B cell (primary cell): Measurements from ENCODE around the gene UBAC2. TPM values are rescaled to one million over a fixed set of nuclear protein-coding genes. Genes with fewer than 3 reads are reported as not detected.

Experiments
- ATAC-seq: fragments of 200-7000 bp; cut with Tn5 transposase; one replicate; pipeline ENCODE4 v1.10.0; 2021; ENCODE audit warnings: low read depth, mild to moderate bottlenecking, moderate number of reproducible peaks, moderate library complexity
- CTCF ChIA-PET: fragments of 350-600 bp; sonication (Branson Sonifier 250); formaldehyde crosslinking; loops from one replicate; lab custom pipeline; 2021; ENCODE audit warnings: antibody characterized with exemption, inconsistent platforms; lab: Charles Lee
- POLR2A ChIA-PET: fragments of 350-600 bp; sonication (Branson Sonifier 250); formaldehyde crosslinking; loops from one replicate; lab custom pipeline; 2021; ENCODE audit warnings: antibody characterized with exemption; lab: Charles Lee
- DNase-seq: peaks from one replicate; pipeline ENCODE4 v3.0.0; 2013
- H2AFZ ChIP-seq: 2 replicates; pipeline ENCODE4 v1.6.1; 2012; ENCODE audit warnings: mild to moderate bottlenecking, low read depth, low read length; ENCODE audit not compliant: insufficient read depth, poor library complexity, severe bottlenecking
- H3K27ac ChIP-seq, 2 donors: 1 replicate in 1 of 2; 2 replicates in 1 of 2; pipeline ENCODE4 v1.5.1; 2012 to 2013; ENCODE audit warnings: low read length in 2 of 2, mild to moderate bottlenecking in 2 of 2, moderate library complexity in 1 of 2
- H3K27me3 ChIP-seq, 4 experiments: fragments of 200-600 bp in 1 of 4; sonication (generic) in 1 of 4; replicated peaks in 1 of 4; 1 replicate in 2 of 4; 2 replicates in 2 of 4; pipeline versions ENCODE4 v1.6.1 to v1.7.0; 2013 to 2016; ENCODE audit warnings: low read length in 3 of 4, mild to moderate bottlenecking in 2 of 4, mixed read lengths in 1 of 4, moderate library complexity in 1 of 4; ENCODE audit not compliant: insufficient read depth in 4 of 4, control insufficient read depth in 3 of 4; ENCODE audit errors: control extremely low read depth in 1 of 4
- H3K36me3 ChIP-seq, 2 experiments: replicated peaks in 1 of 2; 1 replicate in 1 of 2; 2 replicates in 1 of 2; pipeline versions ENCODE4 v1.6.1 to v1.7.1; 2013; ENCODE audit warnings: low read length in 1 of 2; ENCODE audit not compliant: insufficient read depth in 2 of 2, control insufficient read depth in 1 of 2; ENCODE audit errors: control extremely low read depth in 1 of 2, extremely low read depth in 1 of 2
- H3K4me1 ChIP-seq, 2 donors: fragments of 200-600 bp in 1 of 2; sonication (generic) in 1 of 2; 1 replicate in 1 of 2; 2 replicates in 1 of 2; pipeline versions ENCODE4 v1.5.1 to v1.6.1; 2013 to 2017; ENCODE audit warnings: low read length in 2 of 2; ENCODE audit not compliant: control insufficient read depth in 2 of 2, insufficient read depth in 2 of 2
- H3K4me2 ChIP-seq: replicated peaks from 2 replicates; pipeline ENCODE3; 2012; ENCODE audit warnings: mild to moderate bottlenecking, low read depth, low read length; ENCODE audit not compliant: poor library complexity, severe bottlenecking
- H3K4me3 ChIP-seq, 5 experiments: fragments of 200-600 bp in 1 of 5; sonication (generic) in 1 of 5; 1 replicate in 3 of 5; 2 replicates in 2 of 5; pipeline versions ENCODE4 v1.5.1 to v1.7.0; 2011 to 2016; ENCODE audit warnings: low read length in 4 of 5, mild to moderate bottlenecking in 4 of 5, low read depth in 2 of 5, control low read depth in 1 of 5, moderate library complexity in 1 of 5; ENCODE audit not compliant: insufficient read depth in 1 of 5; ENCODE audit errors: control extremely low read depth in 1 of 5, extremely low read depth in 1 of 5
- H3K79me2 ChIP-seq: fragments of 200-600 bp; sonication (generic); one replicate; pipeline ENCODE4 v1.6.0; 2016; ENCODE audit warnings: low read length; ENCODE audit not compliant: control insufficient read depth, insufficient read depth
- H3K9ac ChIP-seq: fragments of 200-600 bp; sonication (generic); 2 replicates; pipeline ENCODE4 v1.6.1; 2017; ENCODE audit warnings: mild to moderate bottlenecking, low read length, moderate library complexity
- H3K9me3 ChIP-seq, 3 donors: one replicate each; pipeline versions ENCODE4 v1.6.1 to v1.7.1; 2013; ENCODE audit warnings: low read length in 2 of 3; ENCODE audit not compliant: control insufficient read depth in 2 of 3, insufficient read depth in 1 of 3; ENCODE audit errors: control extremely low read depth in 1 of 3
- H4K20me1 ChIP-seq: 2 replicates; pipeline ENCODE4 v1.6.0; 2012; ENCODE audit warnings: mild to moderate bottlenecking, low read length; ENCODE audit not compliant: insufficient read depth, control insufficient read depth, poor library complexity, severe bottlenecking
- H3K27ac Mint-ChIP-seq: one replicate; pipeline ENCODE4 v1.8.0; 2021; ENCODE audit warnings: mixed read lengths
- H3K27me3 Mint-ChIP-seq: one replicate; pipeline ENCODE4 v1.8.0; 2021; ENCODE audit warnings: mixed read lengths
- H3K4me1 Mint-ChIP-seq: one replicate; pipeline ENCODE4 v1.8.0; 2021; ENCODE audit warnings: mixed read lengths
- H3K4me3 Mint-ChIP-seq: one replicate; pipeline ENCODE4 v1.8.0; 2021; ENCODE audit warnings: mixed read lengths
- H3K9me3 Mint-ChIP-seq: one replicate; pipeline ENCODE4 v1.8.0; 2022; ENCODE audit warnings: mixed read lengths; ENCODE audit not compliant: insufficient read depth
- CTCF ChIP-seq: fragments of 200-600 bp; IDR thresholded peaks from one replicate; pipeline ENCODE4 v1.8.0; 2022; ENCODE audit warnings: antibody characterized with exemption, mild to moderate bottlenecking
- EZH2 ChIP-seq: IDR thresholded peaks from 2 replicates; pipeline ENCODE4 v1.6.1; 2012; ENCODE audit warnings: borderline replicate concordance, low read depth, mild to moderate bottlenecking, moderate library complexity, low read length; ENCODE audit not compliant: insufficient read depth, poor library complexity, severe bottlenecking
- WGBS: methylation state at CpG from one replicate; pipeline ENCODE4 v1.1.5; 2013; ENCODE audit warnings: missing lambda C conversion rate; ENCODE audit not compliant: insufficient coverage; 5-methylcytosine and 5-hydroxymethylcytosine counted together
- intact Hi-C: fragments of 100-400 bp; cut with micrococcal nuclease; formaldehyde crosslinking; loops from one replicate; pipeline ENCODE4 v1.10.0; 2022
- polyA plus RNA-seq: library from polyadenylated mRNA; depleted of rRNA; stranded (reverse); fragments of >200 nt; gene quantifications from 2 replicates; pipeline ENCODE4 v1.2.3, GENCODE V29; 2012
- total RNA-seq, 2 donors: library from RNA; stranded (reverse); fragments of 120-200 nt in 1 of 2; gene quantifications; 1 replicate in 1 of 2; 2 replicates in 1 of 2; pipeline versions ENCODE4 v1.2.3 to v1.2.4, GENCODE V29; 2013 to 2022

UBAC2 gene
- total and polyA plus RNA-seq, 2 donors (not counting 1 experiment from before 2014, with no cell fraction given): 56.3 to 60.8 TPM

- Histone ChIP-seq H2AFZ (peak overlapping the region; percentile 45), H3K9ac (peak overlapping the region; percentile 18), H3K4me3 (peak overlapping the region in 3 of 5 experiments; percentile 21 to 58 (median 41)), H3K27me3 (no peaks in the 10 kb centered on the region), H3K79me2 (peaks cover 6% of the 10 kb centered on the region), H3K27ac (peak overlapping the region; percentile 92 to 96), H3K9me3 (peaks cover 0 to 5% (median 0%) of the 10 kb centered on the region in 3 donors), H3K36me3 (no peaks in the 10 kb centered on the region), H3K4me1 (peaks cover 65 to 79% of the 10 kb centered on the region in 2 donors), H3K4me2 (peak overlapping the region; percentile 66), H4K20me1 (no peaks in the 10 kb centered on the region)
- Mint-ChIP-seq H3K9me3 (no peaks in the 10 kb centered on the region), H3K4me1 (peaks cover 71% of the 10 kb centered on the region), H3K27ac (peak overlapping the region; percentile 93), H3K27me3 (no peaks in the 10 kb centered on the region), H3K4me3 (peak overlapping the region; percentile 72)
- DNase-seq (peak; percentile 80), ATAC-seq (peak; percentile 59)
- WGBS: 7% methylated on average over 7 of the region's 18 CpGs
- intact Hi-C loops: no loop called here
- ChIA-PET CTCF (interaction anchor here (0.6 to 7.7 kb wide), 7 partner anchors 9 to 156 kb away, joined by 3 to 93 read pairs (median 5); no protein-coding TSS in a partner anchor), POLR2A (interaction anchor here (0.6 to 0.7 kb wide), 2 partner anchors 12 to 90 kb away, joined by 4 to 8 read pairs; no protein-coding TSS in a partner anchor)
- no peak for TF ChIP-seq EZH2
- no peak for TF ChIP-seq CTCF
Observed at GRCh38 chr13:99425485-99426341, 225.1 kb downstream of the UBAC2 start.

- Histone ChIP-seq H3K4me2 (peak overlapping the region; percentile 66), H3K4me1 (peaks cover 59 to 79% of the 10 kb centered on the region in 2 donors), H3K27me3 (no peaks in the 10 kb centered on the region), H3K79me2 (peaks cover 2% of the 10 kb centered on the region), H2AFZ (peak overlapping the region; percentile 45), H3K4me3 (peak overlapping the region in 1 of 5 experiments; percentile 58), H3K36me3 (no peaks in the 10 kb centered on the region), H3K27ac (peak overlapping the region; percentile 92 to 96), H4K20me1 (no peaks in the 10 kb centered on the region), H3K9me3 (peaks cover 0 to 10% (median 0%) of the 10 kb centered on the region in 3 donors), H3K9ac (peak overlapping the region; percentile 18)
- ChIA-PET POLR2A (interaction anchor here (0.6 to 0.7 kb wide), 2 partner anchors 11 to 91 kb away, joined by 4 to 8 read pairs; no protein-coding TSS in a partner anchor), CTCF (interaction anchor here (0.6 to 7.7 kb wide), 4 partner anchors 9 to 156 kb away, joined by 3 to 93 read pairs (median 9); no protein-coding TSS in a partner anchor)
- Mint-ChIP-seq H3K9me3 (peaks cover 4% of the 10 kb centered on the region), H3K4me3 (peak overlapping the region; percentile 72), H3K27ac (peak overlapping the region; percentile 93), H3K4me1 (peaks cover 70% of the 10 kb centered on the region), H3K27me3 (no peaks in the 10 kb centered on the region)
- no peak for DNase-seq
- intact Hi-C loops: no loop called here
- 98% methylated on average over 5 of the region's 7 CpGs for WGBS
- ATAC-seq: no peak
- TF ChIP-seq EZH2: no peak
- no peak for TF ChIP-seq CTCF
Observed at GRCh38 chr13:99426426-99426825, 225.8 kb downstream of the UBAC2 start.
